Activated T-cell treated with anti-CD3 and anti-CD28 coated beads, Interleukin-2, amount 50 U/mL, for 72 hours (primary cell): ENCODE data around the gene SETD2. TPM values are rescaled to one million over a fixed set of nuclear protein-coding genes. Genes with fewer than 3 reads are reported as not detected.

ENCODE experiments used
- ATAC-seq, 2 donors: fragments of 150-1000 bp; cut with Tn5 transposase; replicated peaks in 1 of 2; 2 replicates each; pipeline ENCODE4 v1.10.0; 2021; ENCODE audit warnings: moderate library complexity in 2 of 2, mild to moderate bottlenecking in 1 of 2
- DNase-seq, 2 donors: peaks; one replicate each; pipeline ENCODE4 v3.0.0; 2021 to 2022; ENCODE audit warnings: mixed read lengths in 1 of 2
- H3K27ac Mint-ChIP-seq: one replicate; pipeline ENCODE4 v1.8.0; 2022; ENCODE audit warnings: mild to moderate bottlenecking, moderate library complexity, mixed read lengths
- H3K27me3 Mint-ChIP-seq: one replicate; pipeline ENCODE4 v1.8.0; 2022; ENCODE audit warnings: low read depth, mixed read lengths
- H3K36me3 Mint-ChIP-seq, 2 donors: one replicate each; pipeline ENCODE4 v1.8.0; 2022; ENCODE audit warnings: mixed read lengths in 2 of 2, mild to moderate bottlenecking in 1 of 2; ENCODE audit not compliant: insufficient read depth in 2 of 2
- H3K4me1 Mint-ChIP-seq: one replicate; pipeline ENCODE4 v1.8.0; 2022; ENCODE audit warnings: low read depth, mixed read lengths
- H3K4me3 Mint-ChIP-seq, 2 donors: one replicate each; pipeline ENCODE4 v1.8.0; 2022; ENCODE audit warnings: mild to moderate bottlenecking in 2 of 2, mixed read lengths in 2 of 2, moderate library complexity in 2 of 2
- H3K9me3 Mint-ChIP-seq, 2 donors: one replicate each; pipeline ENCODE4 v1.8.0; 2022; ENCODE audit warnings: mixed read lengths in 2 of 2
- total RNA-seq, 2 donors: library from RNA; stranded (reverse); gene quantifications; one replicate each; pipeline ENCODE4 v1.2.3, GENCODE V29; 2022

The SETD2 gene
- total RNA-seq, 2 donors from 2014 or later = 42.9 to 48.7 TPM

GRCh38 chr3:47007482-47008233 is 156.3 kb downstream of the SETD2 start:
- Mint-ChIP-seq H3K27ac (no peak overlapping the region), H3K4me1 (peaks cover 3% of the 10 kb centered on the region), H3K27me3 (no peaks in the 10 kb centered on the region), H3K9me3 (no peaks in the 10 kb centered on the region), H3K36me3 (peaks cover 3% of the 10 kb centered on the region in 2 donors), H3K4me3 (no peak overlapping the region)
- DNase-seq (no peak), ATAC-seq (no peak)

GRCh38 chr3:47007001-47007400 is 156.9 kb downstream of the SETD2 start:
- no peak overlapping the region for H3K4me3 Mint-ChIP-seq
- no peaks in the 10 kb centered on the region for H3K9me3 Mint-ChIP-seq
- DNase-seq (no peak), ATAC-seq (no peak)
- no peaks in the 10 kb centered on the region for H3K4me1 Mint-ChIP-seq
- H3K27me3 Mint-ChIP-seq = no peaks in the 10 kb centered on the region
- no peak overlapping the region for H3K27ac Mint-ChIP-seq
- peaks cover 3 to 4% of the 10 kb centered on the region in 2 donors for H3K36me3 Mint-ChIP-seq

- Mint-ChIP-seq H3K4me1 (no peaks in the 10 kb centered on the region), H3K36me3 (peaks cover 4 to 5% of the 10 kb centered on the region in 2 donors), H3K27ac (no peak overlapping the region), H3K4me3 (no peak overlapping the region), H3K9me3 (no peaks in the 10 kb centered on the region), H3K27me3 (no peaks in the 10 kb centered on the region)
- ATAC-seq (no peak), DNase-seq (no peak)
Measured at GRCh38 chr3:47006145-47006651, 157.7 kb downstream of the SETD2 start.

- Mint-ChIP-seq H3K36me3 (peaks cover 4 to 5% of the 10 kb centered on the region in 2 donors), H3K27me3 (no peaks in the 10 kb centered on the region), H3K27ac (no peak overlapping the region), H3K4me3 (no peak overlapping the region), H3K9me3 (no peaks in the 10 kb centered on the region), H3K4me1 (peaks cover under 1% of the 10 kb centered on the region)
- DNase-seq (no peak), ATAC-seq (no peak)
Measured at GRCh38 chr3:47005212-47006144, 158.4 kb downstream of the SETD2 start.

- Mint-ChIP-seq H3K36me3 (peaks cover 4 to 5% of the 10 kb centered on the region in 2 donors), H3K27me3 (no peaks in the 10 kb centered on the region), H3K9me3 (no peaks in the 10 kb centered on the region), H3K27ac (no peak overlapping the region), H3K4me1 (peaks cover 6% of the 10 kb centered on the region), H3K4me3 (no peak overlapping the region)
- DNase-seq (no peak), ATAC-seq (no peak)
Measured at GRCh38 chr3:47004369-47005211, 159.3 kb downstream of the SETD2 start.

GRCh38 chr3:47003461-47004368 is 160.2 kb downstream of the SETD2 start:
- no peaks in the 10 kb centered on the region for H3K27me3 Mint-ChIP-seq
- H3K36me3 Mint-ChIP-seq = peaks cover 4 to 5% of the 10 kb centered on the region in 2 donors

GRCh38 chr3:47003056-47003410 is 160.9 kb downstream of the SETD2 start:
- H3K9me3 Mint-ChIP-seq = no peaks in the 10 kb centered on the region
- H3K4me3 Mint-ChIP-seq = no peak overlapping the region
- DNase-seq = no peak
- no peak overlapping the region for H3K27ac Mint-ChIP-seq
- H3K36me3 Mint-ChIP-seq = peaks cover 4 to 5% of the 10 kb centered on the region in 2 donors
- no peak for ATAC-seq
- H3K4me1 Mint-ChIP-seq = peaks cover 14% of the 10 kb centered on the region
- no peaks in the 10 kb centered on the region for H3K27me3 Mint-ChIP-seq

More at GRCh38 chr3:47003461-47004368, 160.2 kb downstream of the SETD2 start:
- H3K9me3 Mint-ChIP-seq = no peaks in the 10 kb centered on the region
- H3K4me3 Mint-ChIP-seq = no peak overlapping the region
- H3K4me1 Mint-ChIP-seq = peaks cover 7% of the 10 kb centered on the region
- DNase-seq (no peak), ATAC-seq (no peak)
- no peak overlapping the region for H3K27ac Mint-ChIP-seq

GRCh38 chr3:47002171-47003055 is 161.5 kb downstream of the SETD2 start:
- Mint-ChIP-seq H3K36me3 (peaks cover 5 to 6% of the 10 kb centered on the region in 2 donors), H3K9me3 (no peaks in the 10 kb centered on the region), H3K4me3 (no peak overlapping the region), H3K27ac (no peak overlapping the region), H3K27me3 (no peaks in the 10 kb centered on the region), H3K4me1 (peaks cover 15% of the 10 kb centered on the region)
- DNase-seq (no peak), ATAC-seq (no peak)

GRCh38 chr3:47001731-47002170 is 162.2 kb downstream of the SETD2 start:
- Mint-ChIP-seq H3K27me3 (no peaks in the 10 kb centered on the region), H3K36me3 (peaks cover 5 to 7% of the 10 kb centered on the region in 2 donors), H3K4me3 (no peak overlapping the region), H3K27ac (no peak overlapping the region), H3K9me3 (no peaks in the 10 kb centered on the region), H3K4me1 (peaks cover 15% of the 10 kb centered on the region)
- no peak for DNase-seq
- no peak for ATAC-seq

GRCh38 chr3:47000922-47001730 is 162.8 kb downstream of the SETD2 start:
- peaks cover 15% of the 10 kb centered on the region for H3K4me1 Mint-ChIP-seq
- ATAC-seq = no peak
- no peak overlapping the region for H3K4me3 Mint-ChIP-seq
- H3K27me3 Mint-ChIP-seq = no peaks in the 10 kb centered on the region
- peaks cover 5 to 7% of the 10 kb centered on the region in 2 donors for H3K36me3 Mint-ChIP-seq
- no peak for DNase-seq
- H3K9me3 Mint-ChIP-seq = no peaks in the 10 kb centered on the region
- H3K27ac Mint-ChIP-seq = no peak overlapping the region
